HFFc6 (cell line): ENCODE data around the gene ZNF451. TPM values are rescaled to one million over a fixed set of nuclear protein-coding genes. Genes with fewer than 3 reads are reported as not detected.

ENCODE experiments used
- DNase-seq: peaks from one replicate; pipeline ENCODE4 v3.0.0-alpha.2; 2018
- H3K27ac Mint-ChIP-seq: 2 replicates; pipeline ENCODE4 v1.8.0; 2020; ENCODE audit warnings: mild to moderate bottlenecking, mixed read lengths
- H3K27me3 Mint-ChIP-seq: 2 replicates; pipeline ENCODE4 v1.8.0; 2021; ENCODE audit warnings: mild to moderate bottlenecking, moderate library complexity, mixed read lengths; ENCODE audit not compliant: insufficient read depth
- H3K36me3 Mint-ChIP-seq: 2 replicates; pipeline ENCODE4 v1.8.0; 2021; ENCODE audit warnings: low read depth, mixed read lengths
- H3K4me1 Mint-ChIP-seq: 2 replicates; pipeline ENCODE4 v1.8.0; 2020; ENCODE audit warnings: low read depth, mixed read lengths
- H3K4me3 Mint-ChIP-seq: 2 replicates; pipeline ENCODE4 v1.8.0; 2020; ENCODE audit warnings: mild to moderate bottlenecking, moderate library complexity, mixed read lengths
- H3K9me3 Mint-ChIP-seq: 2 replicates; pipeline ENCODE4 v1.8.0; 2020; ENCODE audit warnings: mild to moderate bottlenecking, mixed read lengths
- total RNA-seq, 6 experiments: library from RNA; stranded (reverse); fragmentation: NEBNext Ultra II Directional; extraction: Animal tissue kit (Norgen Biotek cat#: 25700); gene quantifications; 2 replicates in 1 of 6; 3 replicates in 5 of 6; pipeline ENCODE4 v1.2.3, GENCODE V29; 2021
- TF ChIP-seq, protein P1 (sequence below): fragments of 200-600 bp; sonication (generic); IDR thresholded peaks from 2 replicates; pipeline ENCODE4 v1.5.0; 2021; ENCODE audit warnings: antibody characterized with exemption, mild to moderate bottlenecking

The ZNF451 gene
- total RNA-seq, 6 experiments from 2014 or later: 47.0 to 54.2 (median 47.7) TPM

DNA sequence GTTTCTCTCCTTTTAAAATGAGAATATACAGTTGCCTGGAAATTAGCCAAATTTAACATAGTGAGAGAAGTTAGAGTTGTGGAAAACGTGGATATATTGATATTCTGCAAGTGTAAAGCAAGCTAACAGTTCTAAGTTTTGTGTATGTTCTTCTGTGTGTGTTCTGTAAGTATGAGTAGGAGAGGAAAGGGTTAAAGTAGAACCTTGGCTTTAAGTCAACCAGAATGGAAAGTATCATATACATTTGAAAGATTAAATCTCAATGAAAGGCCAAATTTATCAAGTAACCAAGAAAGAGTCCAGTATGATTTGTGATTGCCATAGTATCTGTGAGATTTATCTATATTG, 52.2 kb downstream of the ZNF451 start:
- no peak overlapping the region for H3K4me3 Mint-ChIP-seq
- H3K36me3 Mint-ChIP-seq: peaks cover 33% of the 10 kb centered on the region
- H3K27me3 Mint-ChIP-seq: peaks cover 2% of the 10 kb centered on the region; the same call in 1 of the 2 replicates
- no peaks in the 10 kb centered on the region for H3K9me3 Mint-ChIP-seq
- DNase-seq: no peak
- peaks cover under 1% of the 10 kb centered on the region for H3K4me1 Mint-ChIP-seq
- TF ChIP-seq, protein P1, sequence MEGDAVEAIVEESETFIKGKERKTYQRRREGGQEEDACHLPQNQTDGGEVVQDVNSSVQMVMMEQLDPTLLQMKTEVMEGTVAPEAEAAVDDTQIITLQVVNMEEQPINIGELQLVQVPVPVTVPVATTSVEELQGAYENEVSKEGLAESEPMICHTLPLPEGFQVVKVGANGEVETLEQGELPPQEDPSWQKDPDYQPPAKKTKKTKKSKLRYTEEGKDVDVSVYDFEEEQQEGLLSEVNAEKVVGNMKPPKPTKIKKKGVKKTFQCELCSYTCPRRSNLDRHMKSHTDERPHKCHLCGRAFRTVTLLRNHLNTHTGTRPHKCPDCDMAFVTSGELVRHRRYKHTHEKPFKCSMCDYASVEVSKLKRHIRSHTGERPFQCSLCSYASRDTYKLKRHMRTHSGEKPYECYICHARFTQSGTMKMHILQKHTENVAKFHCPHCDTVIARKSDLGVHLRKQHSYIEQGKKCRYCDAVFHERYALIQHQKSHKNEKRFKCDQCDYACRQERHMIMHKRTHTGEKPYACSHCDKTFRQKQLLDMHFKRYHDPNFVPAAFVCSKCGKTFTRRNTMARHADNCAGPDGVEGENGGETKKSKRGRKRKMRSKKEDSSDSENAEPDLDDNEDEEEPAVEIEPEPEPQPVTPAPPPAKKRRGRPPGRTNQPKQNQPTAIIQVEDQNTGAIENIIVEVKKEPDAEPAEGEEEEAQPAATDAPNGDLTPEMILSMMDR: no peak
- no peak overlapping the region for H3K27ac Mint-ChIP-seq

DNA sequence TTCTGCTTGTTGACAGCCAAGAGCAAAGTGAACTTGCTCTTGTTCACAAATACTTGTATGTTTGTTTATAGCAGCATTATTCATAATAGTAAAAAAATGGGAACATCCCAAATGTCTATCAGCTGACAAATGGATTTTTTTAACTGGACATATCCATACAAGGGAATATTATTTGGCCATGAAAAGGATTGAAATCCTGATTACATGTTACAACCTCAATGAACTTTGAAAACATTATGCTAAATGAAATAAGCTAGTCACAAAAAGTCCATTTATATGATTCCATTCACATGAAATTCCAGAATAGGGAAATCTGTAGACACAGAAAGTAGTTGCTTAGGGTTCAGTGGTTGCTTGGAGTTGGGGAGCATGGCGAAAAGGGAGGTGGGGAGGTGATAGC, 53.7 kb downstream of the ZNF451 start:
- H3K9me3 Mint-ChIP-seq: no peaks in the 10 kb centered on the region
- no peak overlapping the region for H3K4me3 Mint-ChIP-seq
- no peak overlapping the region for H3K27ac Mint-ChIP-seq
- peaks cover 2% of the 10 kb centered on the region; the same call in 1 of the 2 replicates for H3K27me3 Mint-ChIP-seq
- TF ChIP-seq, protein P1: no peak
- H3K36me3 Mint-ChIP-seq: peaks cover 42% of the 10 kb centered on the region
- no peak for DNase-seq
- peaks cover 14% of the 10 kb centered on the region for H3K4me1 Mint-ChIP-seq

DNA sequence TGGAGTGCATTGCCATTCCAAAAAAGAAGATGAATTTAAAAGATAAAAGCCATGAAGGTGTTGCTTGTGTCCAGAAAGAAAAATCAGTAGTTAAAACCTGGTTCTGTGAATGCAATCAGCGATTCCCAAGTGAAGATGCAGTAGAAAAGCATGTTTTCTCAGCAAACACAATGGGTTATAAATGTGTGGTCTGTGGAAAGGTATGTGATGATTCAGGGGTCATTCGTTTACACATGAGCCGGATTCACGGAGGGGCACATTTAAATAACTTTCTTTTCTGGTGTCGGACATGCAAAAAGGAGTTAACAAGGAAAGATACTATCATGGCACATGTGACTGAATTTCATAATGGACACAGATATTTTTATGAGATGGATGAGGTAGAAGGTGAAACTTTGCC, 57.4 kb downstream of the ZNF451 start:
- Mint-ChIP-seq H3K4me1 (peaks cover 14% of the 10 kb centered on the region), H3K36me3 (peaks cover 46% of the 10 kb centered on the region), H3K4me3 (no peak overlapping the region), H3K27me3 (no peaks in the 10 kb centered on the region; the same call in 1 of the 2 replicates), H3K9me3 (no peaks in the 10 kb centered on the region), H3K27ac (no peak overlapping the region)
- no peak for DNase-seq
- TF ChIP-seq, protein P1: no peak

DNA sequence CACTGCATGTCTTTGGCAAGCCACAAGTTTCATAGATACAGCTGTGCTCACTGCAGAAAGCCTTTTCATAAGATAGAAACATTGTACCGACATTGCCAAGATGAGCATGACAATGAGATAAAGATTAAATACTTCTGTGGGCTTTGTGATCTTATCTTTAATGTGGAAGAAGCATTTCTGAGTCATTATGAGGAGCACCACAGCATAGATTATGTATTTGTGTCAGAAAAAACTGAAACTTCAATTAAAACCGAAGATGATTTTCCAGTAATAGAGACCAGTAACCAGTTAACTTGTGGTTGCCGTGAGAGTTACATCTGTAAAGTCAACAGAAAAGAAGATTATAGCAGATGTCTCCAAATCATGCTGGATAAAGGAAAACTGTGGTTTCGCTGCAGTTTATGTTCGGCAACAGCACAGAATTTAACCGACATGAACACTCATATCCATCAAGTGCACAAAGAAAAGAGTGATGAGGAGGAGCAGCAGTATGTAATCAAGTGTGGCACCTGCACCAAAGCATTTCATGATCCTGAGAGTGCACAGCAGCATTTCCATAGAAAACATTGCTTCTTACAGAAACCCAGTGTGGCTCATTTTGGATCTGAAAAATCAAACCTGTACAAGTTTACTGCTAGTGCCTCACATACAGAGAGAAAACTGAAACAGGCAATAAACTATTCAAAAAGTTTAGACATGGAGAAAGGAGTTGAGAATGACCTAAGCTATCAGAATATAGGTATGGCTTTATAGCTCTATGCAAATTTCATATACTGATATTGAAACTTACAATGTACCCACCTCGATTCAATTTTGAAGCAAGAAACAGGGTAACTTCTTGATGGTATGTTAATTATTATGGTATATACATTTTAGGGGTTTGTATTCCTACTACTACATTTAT, 58.2 kb downstream of the ZNF451 start:
- Mint-ChIP-seq H3K4me3 (no peak overlapping the region), H3K27me3 (no peaks in the 10 kb centered on the region; the same call in 1 of the 2 replicates), H3K4me1 (peaks cover 14% of the 10 kb centered on the region), H3K27ac (no peak overlapping the region), H3K36me3 (peaks cover 41% of the 10 kb centered on the region), H3K9me3 (no peaks in the 10 kb centered on the region)
- TF ChIP-seq, protein P1: no peak
- no peak for DNase-seq

DNA sequence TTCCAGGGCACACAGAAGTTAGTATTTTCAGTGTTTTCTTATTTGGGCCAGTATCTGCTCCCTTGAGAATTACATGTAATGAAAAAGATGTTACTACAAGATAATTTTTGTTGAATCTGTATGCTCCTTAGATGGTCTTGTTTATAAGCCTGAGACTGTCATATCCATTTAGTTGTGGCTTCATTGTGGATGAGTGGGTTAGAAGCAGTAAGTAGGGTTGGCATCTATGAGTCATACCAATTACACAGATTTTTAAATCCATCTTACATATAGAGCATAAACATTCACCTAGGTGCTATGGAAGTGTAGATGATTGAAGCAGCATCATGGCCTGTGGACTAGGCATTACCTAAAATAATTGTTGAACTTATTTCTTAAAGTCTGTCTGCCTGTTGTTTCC, 68.7 kb downstream of the ZNF451 start:
- H3K36me3 Mint-ChIP-seq: peaks cover 17% of the 10 kb centered on the region
- H3K4me1 Mint-ChIP-seq: peaks cover 43% of the 10 kb centered on the region
- TF ChIP-seq, protein P1: no peak
- DNase-seq: peak; percentile 59
- H3K4me3 Mint-ChIP-seq: no peak overlapping the region
- H3K9me3 Mint-ChIP-seq: no peaks in the 10 kb centered on the region
- H3K27ac Mint-ChIP-seq: peak overlapping the region; percentile 14; the same call in 1 of the 2 replicates
- H3K27me3 Mint-ChIP-seq: peaks cover 3% of the 10 kb centered on the region; the same call in 1 of the 2 replicates
